Gastrocnemius medialis (tissue), 4 donors: ENCODE measurements around the gene SLC22A25.

Experiments used
- POLR2A ChIP-seq, 2 donors: fragments of 450-650 bp; IDR thresholded peaks; one replicate each; pipeline ENCODE4 v1.6.1; 2017; ENCODE audit warnings: antibody characterized with exemption in 2 of 2, mild to moderate bottlenecking in 2 of 2, moderate library complexity in 2 of 2
- TF ChIP-seq, protein P1 (sequence below), 5 experiments: fragments of 450-650 bp in 3 of 5; fragments of 200-600 bp in 2 of 5; sonication (generic) in 2 of 5; IDR thresholded peaks in 4 of 5; conservative IDR thresholded peaks in 1 of 5; 1 replicate in 4 of 5; 2 replicates in 1 of 5; pipeline ENCODE4 v1.5.1; 2016 to 2019; ENCODE audit warnings: antibody characterized with exemption in 5 of 5, mild to moderate bottlenecking in 3 of 5, moderate library complexity in 3 of 5

GRCh38 chr11:63289658-63290057 lies 46.3 kb upstream of the SLC22A25 start:
- TF ChIP-seq, protein P1, sequence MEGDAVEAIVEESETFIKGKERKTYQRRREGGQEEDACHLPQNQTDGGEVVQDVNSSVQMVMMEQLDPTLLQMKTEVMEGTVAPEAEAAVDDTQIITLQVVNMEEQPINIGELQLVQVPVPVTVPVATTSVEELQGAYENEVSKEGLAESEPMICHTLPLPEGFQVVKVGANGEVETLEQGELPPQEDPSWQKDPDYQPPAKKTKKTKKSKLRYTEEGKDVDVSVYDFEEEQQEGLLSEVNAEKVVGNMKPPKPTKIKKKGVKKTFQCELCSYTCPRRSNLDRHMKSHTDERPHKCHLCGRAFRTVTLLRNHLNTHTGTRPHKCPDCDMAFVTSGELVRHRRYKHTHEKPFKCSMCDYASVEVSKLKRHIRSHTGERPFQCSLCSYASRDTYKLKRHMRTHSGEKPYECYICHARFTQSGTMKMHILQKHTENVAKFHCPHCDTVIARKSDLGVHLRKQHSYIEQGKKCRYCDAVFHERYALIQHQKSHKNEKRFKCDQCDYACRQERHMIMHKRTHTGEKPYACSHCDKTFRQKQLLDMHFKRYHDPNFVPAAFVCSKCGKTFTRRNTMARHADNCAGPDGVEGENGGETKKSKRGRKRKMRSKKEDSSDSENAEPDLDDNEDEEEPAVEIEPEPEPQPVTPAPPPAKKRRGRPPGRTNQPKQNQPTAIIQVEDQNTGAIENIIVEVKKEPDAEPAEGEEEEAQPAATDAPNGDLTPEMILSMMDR (IDR thresholded peaks at IDR 0.05 in 4 of 5, conservative IDR thresholded peaks at IDR 0.05 in 1 of 5) = no peak
- TF ChIP-seq POLR2A (IDR thresholded peaks at IDR 0.05) = no peak
